OCI-LY3 (cell line): ENCODE results near the gene BCO1.

Experiments used
- H2AFZ ChIP-seq: fragments of 200-600, 300-600 bp; shearing (Covaris generic); 2 replicates; pipeline ENCODE4 v1.6.0; 2014; ENCODE audit warnings: antibody characterized with exemption, low read depth, low read length
- H3K27ac ChIP-seq: fragments of 200-600, 300-600 bp; sonication (generic); 2 replicates; pipeline ENCODE4 v1.5.1; 2014; ENCODE audit warnings: mild to moderate bottlenecking, low read length, moderate library complexity, mixed read lengths
- H3K27me3 ChIP-seq: fragments of 200-600, 300-600 bp; sonication (generic); 2 replicates; pipeline ENCODE4 v1.6.1; 2014; ENCODE audit warnings: low read depth, low read length, mixed read lengths
- H3K36me3 ChIP-seq: fragments of 200-600, 300-600 bp; sonication (generic); replicated peaks from 2 replicates; pipeline ENCODE3; 2014; ENCODE audit warnings: low read depth, low read length, mixed read lengths
- H3K4me1 ChIP-seq: fragments of 300-600, 200-600 bp; sonication (generic); 2 replicates; pipeline ENCODE4 v1.6.1; 2014; ENCODE audit warnings: low read length, mixed read lengths
- H3K4me2 ChIP-seq: fragments of 200-600, 300-600 bp; sonication (generic); 2 replicates; pipeline ENCODE4 v1.6.1; 2014; ENCODE audit warnings: low read length, mixed read lengths
- H3K4me3 ChIP-seq: fragments of 300-600, 200-600 bp; sonication (generic); 2 replicates; pipeline ENCODE4 v1.5.1; 2014; ENCODE audit warnings: antibody characterized with exemption, mild to moderate bottlenecking, low read length, moderate library complexity
- H3K79me2 ChIP-seq: fragments of 300-600, 200-600 bp; shearing (Covaris generic); 2 replicates; pipeline ENCODE4 v1.6.1; 2014; ENCODE audit warnings: mild to moderate bottlenecking, low read length, mixed read lengths
- H3K9ac ChIP-seq: fragments of 300-600, 200-600 bp; shearing (Covaris generic); 2 replicates; pipeline ENCODE4 v1.6.0; 2014; ENCODE audit warnings: mild to moderate bottlenecking, low read length, moderate library complexity
- H3K9me3 ChIP-seq: fragments of 200-600, 300-600 bp; shearing (Covaris generic); 2 replicates; pipeline ENCODE4 v1.6.1; 2014; ENCODE audit warnings: low read length, mixed read lengths; ENCODE audit not compliant: insufficient read depth
- H4K20me1 ChIP-seq: fragments of 200-600, 300-600 bp; sonication (generic); 2 replicates; pipeline ENCODE4 v1.6.1; 2016; ENCODE audit warnings: low read length, mixed read lengths; ENCODE audit not compliant: insufficient read depth
- EZH2phosphoT487 ChIP-seq: fragments of 200-600 bp; shearing (Covaris generic); IDR thresholded peaks from 2 replicates; pipeline ENCODE4 v1.6.1; 2018; ENCODE audit warnings: antibody characterized with exemption, mixed run types, low read depth
- TF ChIP-seq, protein P1 (sequence below): fragments of 200-600, 300-600 bp; sonication (generic); IDR thresholded peaks from 2 replicates; pipeline ENCODE4 v1.5.1; 2014; ENCODE audit warnings: antibody characterized with exemption, low read length, low read depth

The BCO1 gene

DNA sequence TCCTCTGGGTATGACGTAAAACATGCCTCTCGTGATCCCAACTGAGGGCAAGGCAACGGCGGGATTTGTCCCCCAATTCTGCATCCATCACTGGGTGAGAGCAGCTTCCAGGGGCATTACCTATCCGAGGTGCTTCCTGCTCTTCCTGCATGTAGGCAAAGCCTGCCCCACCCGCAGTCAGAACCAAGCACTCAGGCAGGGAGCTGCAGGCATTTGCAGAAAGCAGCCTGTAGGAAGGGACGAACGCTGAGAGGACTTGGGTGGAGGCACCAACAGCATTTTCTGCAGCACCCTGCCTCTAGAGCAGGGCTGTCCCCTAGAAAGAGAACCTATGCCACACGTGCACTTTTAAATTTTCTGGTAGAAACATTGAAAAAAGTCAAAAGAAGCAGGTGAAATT is 5.5 kb downstream of the BCO1 start:
- no peaks in the 10 kb centered on the region for H3K9me3 ChIP-seq
- no peaks in the 10 kb centered on the region for H3K79me2 ChIP-seq
- TF ChIP-seq EZH2phosphoT487 = no peak
- TF ChIP-seq, protein P1, sequence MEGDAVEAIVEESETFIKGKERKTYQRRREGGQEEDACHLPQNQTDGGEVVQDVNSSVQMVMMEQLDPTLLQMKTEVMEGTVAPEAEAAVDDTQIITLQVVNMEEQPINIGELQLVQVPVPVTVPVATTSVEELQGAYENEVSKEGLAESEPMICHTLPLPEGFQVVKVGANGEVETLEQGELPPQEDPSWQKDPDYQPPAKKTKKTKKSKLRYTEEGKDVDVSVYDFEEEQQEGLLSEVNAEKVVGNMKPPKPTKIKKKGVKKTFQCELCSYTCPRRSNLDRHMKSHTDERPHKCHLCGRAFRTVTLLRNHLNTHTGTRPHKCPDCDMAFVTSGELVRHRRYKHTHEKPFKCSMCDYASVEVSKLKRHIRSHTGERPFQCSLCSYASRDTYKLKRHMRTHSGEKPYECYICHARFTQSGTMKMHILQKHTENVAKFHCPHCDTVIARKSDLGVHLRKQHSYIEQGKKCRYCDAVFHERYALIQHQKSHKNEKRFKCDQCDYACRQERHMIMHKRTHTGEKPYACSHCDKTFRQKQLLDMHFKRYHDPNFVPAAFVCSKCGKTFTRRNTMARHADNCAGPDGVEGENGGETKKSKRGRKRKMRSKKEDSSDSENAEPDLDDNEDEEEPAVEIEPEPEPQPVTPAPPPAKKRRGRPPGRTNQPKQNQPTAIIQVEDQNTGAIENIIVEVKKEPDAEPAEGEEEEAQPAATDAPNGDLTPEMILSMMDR = no peak

DNA sequence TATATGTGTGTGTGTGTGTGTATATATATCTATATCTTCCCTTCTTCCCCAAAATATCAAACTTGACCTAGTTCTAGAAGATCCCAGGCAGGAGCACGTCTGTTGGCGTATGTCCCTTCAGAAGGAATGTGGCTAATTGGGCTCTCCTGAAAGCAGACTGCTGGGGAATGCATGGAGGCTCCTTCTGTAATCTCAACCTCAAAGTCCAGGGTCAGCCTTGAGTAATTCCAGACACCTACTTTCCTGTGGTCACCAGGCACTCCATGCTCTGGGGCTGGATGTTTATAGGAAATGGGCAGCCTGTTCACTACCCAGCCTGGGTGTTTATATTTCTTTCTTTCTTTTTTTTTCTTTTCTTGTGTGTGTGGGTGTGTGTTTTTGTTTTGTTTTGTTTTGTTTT is 13.4 kb downstream of the BCO1 start:
- no peak overlapping the region for H2AFZ ChIP-seq
- H3K79me2 ChIP-seq = no peaks in the 10 kb centered on the region
- no peaks in the 10 kb centered on the region for H3K4me1 ChIP-seq
- H3K27me3 ChIP-seq = peaks cover 3% of the 10 kb centered on the region
- no peak overlapping the region for H3K27ac ChIP-seq
- no peaks in the 10 kb centered on the region for H3K9me3 ChIP-seq
- H3K4me3 ChIP-seq = no peak overlapping the region
- no peak overlapping the region for H3K4me2 ChIP-seq
- no peak overlapping the region for H3K9ac ChIP-seq
- no peaks in the 10 kb centered on the region for H3K36me3 ChIP-seq
- TF ChIP-seq, protein P1 = no peak
- no peak for TF ChIP-seq EZH2phosphoT487
- H4K20me1 ChIP-seq = no peaks in the 10 kb centered on the region

More for the DNA sequence above, 5.5 kb downstream of the BCO1 start:
- H3K27me3 ChIP-seq = peaks cover 22% of the 10 kb centered on the region
- no peak overlapping the region for H3K27ac ChIP-seq
- no peak overlapping the region for H2AFZ ChIP-seq
- H4K20me1 ChIP-seq = no peaks in the 10 kb centered on the region
- no peak overlapping the region for H3K9ac ChIP-seq
- H3K4me1 ChIP-seq = no peaks in the 10 kb centered on the region
- H3K4me2 ChIP-seq = no peak overlapping the region
- no peak overlapping the region for H3K4me3 ChIP-seq
- no peaks in the 10 kb centered on the region for H3K36me3 ChIP-seq

GRCh38 chr16:81253141-81253540 is 14.7 kb downstream of the BCO1 start:
- no peaks in the 10 kb centered on the region for H3K27me3 ChIP-seq
- H2AFZ ChIP-seq = no peak overlapping the region
- H3K27ac ChIP-seq = no peak overlapping the region
- no peaks in the 10 kb centered on the region for H3K9me3 ChIP-seq
- TF ChIP-seq, protein P1 = no peak
- no peaks in the 10 kb centered on the region for H3K36me3 ChIP-seq
- H3K79me2 ChIP-seq = no peaks in the 10 kb centered on the region
- no peaks in the 10 kb centered on the region for H3K4me1 ChIP-seq
- no peak overlapping the region for H3K4me2 ChIP-seq
- H3K4me3 ChIP-seq = no peak overlapping the region
- H3K9ac ChIP-seq = no peak overlapping the region
- no peaks in the 10 kb centered on the region for H4K20me1 ChIP-seq

DNA sequence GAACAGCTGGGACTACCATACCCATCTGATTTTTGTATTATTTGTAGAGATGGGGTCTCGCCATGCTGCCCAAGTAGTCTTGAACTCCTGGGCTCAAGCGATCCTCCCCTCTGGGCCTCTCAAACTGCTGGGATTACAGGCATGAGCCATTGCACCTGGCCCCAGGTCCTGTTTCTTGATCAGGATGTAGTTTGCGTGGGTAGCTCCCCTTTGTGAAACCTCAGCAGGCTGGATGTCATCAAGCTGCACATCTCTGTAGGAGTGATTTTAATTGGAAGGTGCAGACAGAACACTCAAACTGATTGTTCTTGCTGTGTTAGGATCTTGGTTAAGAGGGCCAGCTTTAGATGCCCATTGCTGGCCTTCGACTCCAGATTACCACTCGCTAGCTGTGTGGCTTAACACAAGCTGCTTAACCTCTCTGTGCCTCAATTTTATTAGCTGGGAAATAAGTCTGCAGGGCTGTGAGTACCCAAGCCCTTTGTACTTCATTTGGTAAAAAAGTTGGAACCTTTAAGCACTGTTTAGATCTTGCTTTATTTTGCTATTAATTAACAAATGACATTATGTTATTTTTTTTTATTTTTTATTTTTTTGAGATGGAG is 16.5 kb downstream of the BCO1 start:
- no peaks in the 10 kb centered on the region for H4K20me1 ChIP-seq
- no peak overlapping the region for H3K9ac ChIP-seq
- H3K27ac ChIP-seq = no peak overlapping the region
- H3K4me2 ChIP-seq = no peak overlapping the region
- H3K27me3 ChIP-seq = no peaks in the 10 kb centered on the region
- no peak overlapping the region for H3K4me3 ChIP-seq
- no peaks in the 10 kb centered on the region for H3K79me2 ChIP-seq
- H3K9me3 ChIP-seq = no peaks in the 10 kb centered on the region
- H3K4me1 ChIP-seq = no peaks in the 10 kb centered on the region
- H3K36me3 ChIP-seq = no peaks in the 10 kb centered on the region
- no peak for TF ChIP-seq EZH2phosphoT487
- TF ChIP-seq, protein P1 = no peak
- no peak overlapping the region for H2AFZ ChIP-seq
